Panc1 (cell line): ENCODE measurements around the gene HECTD3. TPM values are rescaled to one million over a fixed set of nuclear protein-coding genes. Genes with fewer than 3 reads are reported as not detected.

Experiments used
- ATAC-seq: fragments of 200-7000 bp; cut with Tn5 transposase; 2 replicates; pipeline ENCODE4 v1.9.1; 2020; ENCODE audit warnings: mild to moderate bottlenecking, moderate library complexity
- BruUV-seq: library from RNA; stranded (reverse); fragments of 400-500 nt; replicated peaks from 2 replicates; lab custom pipeline; 2021; lab: Mats Ljungman, UMichigan
- CTCF ChIA-PET: fragments of 300-600 bp; sonication (Branson Sonifier 250); formaldehyde crosslinking; loops from one replicate; lab custom pipeline; 2022; ENCODE audit warnings: antibody characterized with exemption; lab: Charles Lee
- POLR2A ChIA-PET: fragments of 300-600 bp; sonication (Branson Sonifier 250); formaldehyde crosslinking; loops from one replicate; lab custom pipeline; 2022; ENCODE audit warnings: antibody characterized with exemption; lab: Charles Lee
- DNase-seq: peaks from one replicate; pipeline ENCODE4 v3.0.0-alpha.2; 2010; ENCODE audit warnings: low read depth, low spot score
- H3K27ac ChIP-seq: 2 replicates; pipeline ENCODE4 v1.5.1; 2011; ENCODE audit warnings: mild to moderate bottlenecking, low read length, inconsistent platforms
- H3K27me3 ChIP-seq: fragments of 200-500 bp; sonication (Bioruptor generic); 2 replicates; pipeline ENCODE4 v1.6.0; 2014; ENCODE audit warnings: low read length, inconsistent platforms; ENCODE audit not compliant: control insufficient read depth, insufficient read depth
- H3K36me3 ChIP-seq: fragments of 200-500 bp; sonication (Bioruptor generic); 2 replicates; pipeline ENCODE4 v1.5.1; 2014; ENCODE audit warnings: inconsistent platforms, mild to moderate bottlenecking, low read length, moderate library complexity; ENCODE audit not compliant: control insufficient read depth, insufficient read depth
- H3K4me1 ChIP-seq: 2 replicates; pipeline ENCODE4 v1.5.1; 2011; ENCODE audit warnings: inconsistent platforms, mild to moderate bottlenecking, low read length, moderate library complexity; ENCODE audit not compliant: control insufficient read depth, insufficient read depth
- H3K4me3 ChIP-seq, 2 experiments: 2 replicates each; pipeline ENCODE4 v1.5.1; 2011 to 2012; ENCODE audit warnings: low read depth in 2 of 2, low read length in 2 of 2, mild to moderate bottlenecking in 2 of 2, inconsistent platforms in 1 of 2, moderate library complexity in 1 of 2
- H3K9me3 ChIP-seq: fragments of 200-500 bp; sonication (Bioruptor generic); 2 replicates; pipeline ENCODE4 v1.5.1; 2014; ENCODE audit warnings: low read depth, mild to moderate bottlenecking, inconsistent platforms, low read length, moderate library complexity; ENCODE audit not compliant: control insufficient read depth, insufficient read depth
- POLR2AphosphoS5 ChIP-seq: IDR thresholded peaks from 2 replicates; pipeline ENCODE4 v1.6.1; 2012; ENCODE audit warnings: mild to moderate bottlenecking, low read depth, low read length, moderate library complexity
- SIN3A ChIP-seq: IDR thresholded peaks from 2 replicates; pipeline ENCODE4 v1.6.1; 2012; ENCODE audit warnings: low read depth, mild to moderate bottlenecking, low read length, moderate library complexity, borderline replicate concordance; ENCODE audit not compliant: insufficient read depth
- TCF7L2 ChIP-seq: IDR thresholded peaks from 2 replicates; pipeline ENCODE4 v1.6.1; 2011; ENCODE audit warnings: mild to moderate bottlenecking, low read depth, low read length, inconsistent platforms
- in situ Hi-C: cut with HindIII; loops from 2 replicates; pipeline ENCODE4 v1.10.0; 2016; ENCODE audit warnings: low sequenced_read_pairs, low pct_unique_long_range_greater_than_20kb
- intact Hi-C: fragments of 100-400 bp; cut with micrococcal nuclease; formaldehyde crosslinking; loops from one replicate; pipeline ENCODE4 v1.10.0; 2022; ENCODE audit not compliant: unreplicated experiment
- total RNA-seq: library from RNA; stranded (reverse); gene quantifications from one replicate; pipeline ENCODE4 v1.2.1, GENCODE V29; 2021; ENCODE audit not compliant: unreplicated experiment
- TF ChIP-seq, protein P1 (sequence below): fragments of 450-650 bp; IDR thresholded peaks from 2 replicates; pipeline ENCODE4 v1.5.1; 2017; ENCODE audit warnings: mild to moderate bottlenecking
- TF ChIP-seq, protein P2 (sequence below), 2 experiments: IDR thresholded peaks; 2 replicates each; pipeline ENCODE4 v1.6.1; 2011 to 2012; ENCODE audit warnings: low read depth in 2 of 2, control low read depth in 1 of 2, low read length in 1 of 2, mild to moderate bottlenecking in 1 of 2, moderate library complexity in 1 of 2; ENCODE audit not compliant: insufficient read depth in 1 of 2

HECTD3 gene
- total RNA-seq, 1 experiment from 2014 or later = 27.2 TPM

DNA sequence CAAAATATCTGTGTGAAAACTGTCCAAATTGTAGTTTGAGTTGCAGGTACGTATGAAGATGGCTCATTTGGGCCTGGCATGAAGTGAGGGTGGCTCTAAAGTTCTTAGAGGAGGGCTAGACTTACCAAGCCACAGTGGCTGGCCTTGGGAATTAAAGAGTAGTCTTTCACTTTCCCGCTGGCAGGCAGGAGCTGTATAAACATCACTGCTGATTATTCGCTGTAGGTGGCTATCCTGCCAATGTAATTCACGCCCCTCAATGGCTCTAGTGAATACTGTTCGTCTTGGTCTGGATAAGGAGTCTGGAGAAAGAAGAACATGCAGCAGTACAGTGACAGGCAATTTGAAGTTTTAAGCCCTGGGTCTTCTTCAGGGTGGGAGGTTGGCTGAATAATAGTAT lies 32.0 kb upstream of the HECTD3 start:
- H3K36me3 ChIP-seq = no peaks in the 10 kb centered on the region
- in situ Hi-C loops = no loop called here
- H3K27me3 ChIP-seq = no peaks in the 10 kb centered on the region
- ATAC-seq = no peak
- no peak for DNase-seq
- CTCF ChIA-PET = no interaction called here
- POLR2A ChIA-PET = no interaction called here
- TF ChIP-seq, protein P1, sequence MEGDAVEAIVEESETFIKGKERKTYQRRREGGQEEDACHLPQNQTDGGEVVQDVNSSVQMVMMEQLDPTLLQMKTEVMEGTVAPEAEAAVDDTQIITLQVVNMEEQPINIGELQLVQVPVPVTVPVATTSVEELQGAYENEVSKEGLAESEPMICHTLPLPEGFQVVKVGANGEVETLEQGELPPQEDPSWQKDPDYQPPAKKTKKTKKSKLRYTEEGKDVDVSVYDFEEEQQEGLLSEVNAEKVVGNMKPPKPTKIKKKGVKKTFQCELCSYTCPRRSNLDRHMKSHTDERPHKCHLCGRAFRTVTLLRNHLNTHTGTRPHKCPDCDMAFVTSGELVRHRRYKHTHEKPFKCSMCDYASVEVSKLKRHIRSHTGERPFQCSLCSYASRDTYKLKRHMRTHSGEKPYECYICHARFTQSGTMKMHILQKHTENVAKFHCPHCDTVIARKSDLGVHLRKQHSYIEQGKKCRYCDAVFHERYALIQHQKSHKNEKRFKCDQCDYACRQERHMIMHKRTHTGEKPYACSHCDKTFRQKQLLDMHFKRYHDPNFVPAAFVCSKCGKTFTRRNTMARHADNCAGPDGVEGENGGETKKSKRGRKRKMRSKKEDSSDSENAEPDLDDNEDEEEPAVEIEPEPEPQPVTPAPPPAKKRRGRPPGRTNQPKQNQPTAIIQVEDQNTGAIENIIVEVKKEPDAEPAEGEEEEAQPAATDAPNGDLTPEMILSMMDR = no peak
- TF ChIP-seq SIN3A (no peak), POLR2AphosphoS5 (no peak), TCF7L2 (no peak)
- TF ChIP-seq, protein P2, sequence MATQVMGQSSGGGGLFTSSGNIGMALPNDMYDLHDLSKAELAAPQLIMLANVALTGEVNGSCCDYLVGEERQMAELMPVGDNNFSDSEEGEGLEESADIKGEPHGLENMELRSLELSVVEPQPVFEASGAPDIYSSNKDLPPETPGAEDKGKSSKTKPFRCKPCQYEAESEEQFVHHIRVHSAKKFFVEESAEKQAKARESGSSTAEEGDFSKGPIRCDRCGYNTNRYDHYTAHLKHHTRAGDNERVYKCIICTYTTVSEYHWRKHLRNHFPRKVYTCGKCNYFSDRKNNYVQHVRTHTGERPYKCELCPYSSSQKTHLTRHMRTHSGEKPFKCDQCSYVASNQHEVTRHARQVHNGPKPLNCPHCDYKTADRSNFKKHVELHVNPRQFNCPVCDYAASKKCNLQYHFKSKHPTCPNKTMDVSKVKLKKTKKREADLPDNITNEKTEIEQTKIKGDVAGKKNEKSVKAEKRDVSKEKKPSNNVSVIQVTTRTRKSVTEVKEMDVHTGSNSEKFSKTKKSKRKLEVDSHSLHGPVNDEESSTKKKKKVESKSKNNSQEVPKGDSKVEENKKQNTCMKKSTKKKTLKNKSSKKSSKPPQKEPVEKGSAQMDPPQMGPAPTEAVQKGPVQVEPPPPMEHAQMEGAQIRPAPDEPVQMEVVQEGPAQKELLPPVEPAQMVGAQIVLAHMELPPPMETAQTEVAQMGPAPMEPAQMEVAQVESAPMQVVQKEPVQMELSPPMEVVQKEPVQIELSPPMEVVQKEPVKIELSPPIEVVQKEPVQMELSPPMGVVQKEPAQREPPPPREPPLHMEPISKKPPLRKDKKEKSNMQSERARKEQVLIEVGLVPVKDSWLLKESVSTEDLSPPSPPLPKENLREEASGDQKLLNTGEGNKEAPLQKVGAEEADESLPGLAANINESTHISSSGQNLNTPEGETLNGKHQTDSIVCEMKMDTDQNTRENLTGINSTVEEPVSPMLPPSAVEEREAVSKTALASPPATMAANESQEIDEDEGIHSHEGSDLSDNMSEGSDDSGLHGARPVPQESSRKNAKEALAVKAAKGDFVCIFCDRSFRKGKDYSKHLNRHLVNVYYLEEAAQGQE (IDR thresholded peaks at IDR 0.05; ENCODE audit: insufficient read depth in 1 of 2, low read depth in 2 of 2, low read length in 1 of 2) = no peak
- BruUV-seq = no TSS peak
- H3K4me3 ChIP-seq = no peak overlapping the region
- no peaks in the 10 kb centered on the region for H3K4me1 ChIP-seq
- intact Hi-C loops = no loop called here
- no peaks in the 10 kb centered on the region for H3K9me3 ChIP-seq
- no peak overlapping the region for H3K27ac ChIP-seq

DNA sequence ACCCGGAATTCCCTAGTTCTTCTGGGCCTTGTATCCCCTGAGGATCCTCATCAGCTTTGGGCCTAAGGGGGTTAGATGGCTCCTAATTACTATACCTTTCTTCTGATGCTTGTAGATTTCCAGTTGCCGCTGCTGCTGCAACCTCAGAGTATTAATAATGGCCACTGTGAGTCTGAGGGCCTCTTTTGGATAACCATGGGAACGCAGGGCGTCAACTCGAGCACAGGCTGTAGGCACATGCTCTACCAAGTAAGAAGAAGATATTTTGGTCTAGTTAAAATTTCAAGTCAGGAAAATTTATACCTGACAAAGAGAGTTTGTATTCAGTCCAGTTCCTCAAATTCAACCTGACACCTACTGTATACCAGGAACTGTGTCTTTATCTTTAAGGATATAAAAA lies 29.2 kb upstream of the HECTD3 start:
- TF ChIP-seq, protein P1 = no peak
- TF ChIP-seq POLR2AphosphoS5 (no peak), SIN3A (no peak), TCF7L2 (no peak)
- TF ChIP-seq, protein P2 (IDR thresholded peaks at IDR 0.05; ENCODE audit: insufficient read depth in 1 of 2, low read depth in 2 of 2, low read length in 1 of 2) = no peak
- ATAC-seq = no peak
- Histone ChIP-seq H3K4me1 (no peaks in the 10 kb centered on the region), H3K27me3 (no peaks in the 10 kb centered on the region), H3K36me3 (no peaks in the 10 kb centered on the region), H3K4me3 (no peak overlapping the region), H3K27ac (no peak overlapping the region), H3K9me3 (no peaks in the 10 kb centered on the region)
- no peak for DNase-seq
- intact Hi-C loops = no loop called here
- in situ Hi-C loops = no loop called here
- CTCF ChIA-PET = no interaction called here
- BruUV-seq = no TSS peak
- POLR2A ChIA-PET = no interaction called here
